Measurements from ENCODE around the gene GP1BB. TPM values are rescaled to one million over a fixed set of nuclear protein-coding genes. Genes with fewer than 3 reads are reported as not detected.

GP1BB gene
- total RNA-seq, 1 experiment from 2014 or later: 3.6 TPM

DNA sequence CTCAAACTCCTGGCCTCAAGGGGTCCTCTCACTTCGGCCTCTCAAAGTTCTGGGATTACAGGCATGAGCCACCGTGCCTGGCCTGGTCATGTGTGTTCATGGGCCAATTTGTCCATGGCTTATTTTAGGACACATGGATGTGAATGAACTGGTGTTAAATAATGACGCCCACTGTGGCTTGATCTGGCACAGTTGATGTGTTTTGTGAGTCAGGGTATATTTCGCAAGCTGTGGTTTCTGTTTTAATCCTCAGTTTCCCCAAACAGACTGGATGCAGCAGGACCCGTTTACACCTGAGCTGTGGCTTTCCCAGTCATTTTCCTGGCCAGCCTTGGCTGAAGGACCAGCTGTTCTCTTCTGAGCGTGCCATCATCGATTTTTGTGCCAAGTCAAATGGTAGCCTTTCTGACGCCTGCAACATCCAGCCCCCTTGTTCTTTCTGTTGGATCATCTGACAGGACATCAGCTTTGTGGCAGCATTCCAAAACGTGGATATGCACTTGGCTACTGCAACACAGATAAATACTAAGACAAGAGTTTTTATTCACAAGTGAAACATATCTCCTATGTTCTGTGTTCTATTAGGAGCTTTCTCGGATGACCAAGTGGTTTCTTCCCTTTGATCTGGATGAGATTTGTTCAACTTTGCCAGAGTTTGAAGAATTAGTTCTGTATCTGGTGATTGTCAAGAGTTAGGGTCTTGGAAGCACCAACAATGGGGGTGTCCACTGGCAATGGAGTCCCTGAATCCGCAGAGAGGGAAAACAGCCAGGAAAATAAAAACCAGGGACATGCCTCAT lies 49.0 kb upstream of the GP1BB start:
- H3K9me3 ChIP-seq (ENCODE audit: control insufficient read depth, insufficient read depth, low read depth, low read length): no peaks in the 10 kb centered on the region
- CTCF ChIA-PET: no interaction called here
- H3K27me3 ChIP-seq (ENCODE audit: control insufficient read depth, insufficient read depth, low read length): no peaks in the 10 kb centered on the region
- intact Hi-C loops (cut with micrococcal nuclease; ENCODE audit: unreplicated experiment) (no loop called here), in situ Hi-C loops (cut with HindIII; ENCODE audit: low pct_unique_long_range_greater_than_20kb, low sequenced_read_pairs) (no loop called here)
- H3K27ac ChIP-seq (ENCODE audit: low read length): no peak overlapping the region
- no peak for ATAC-seq
- TF ChIP-seq SIN3A (IDR thresholded peaks at IDR 0.05; ENCODE audit: borderline replicate concordance, insufficient read depth, low read depth, low read length): no peak
- no peaks in the 10 kb centered on the region for H3K36me3 ChIP-seq (ENCODE audit: control insufficient read depth, insufficient read depth, low read length)
- POLR2A ChIA-PET: no interaction called here
- no peak overlapping the region for H3K4me3 ChIP-seq (ENCODE audit: low read depth in 2 of 2, low read length in 2 of 2)
- H3K4me1 ChIP-seq (ENCODE audit: control insufficient read depth, insufficient read depth, low read length): no peaks in the 10 kb centered on the region
- BruUV-seq (replicated peaks): no TSS peak
- DNase-seq (ENCODE audit: low read depth, low spot score): no peak

GRCh38 chr22:19674929-19675253 lies 48.4 kb upstream of the GP1BB start:
- TF ChIP-seq POLR2AphosphoS5 (IDR thresholded peaks at IDR 0.05; ENCODE audit: low read depth, low read length) (no peak), CTCF (IDR thresholded peaks at IDR 0.05) (no peak), SIN3A (IDR thresholded peaks at IDR 0.05; ENCODE audit: borderline replicate concordance, insufficient read depth, low read depth, low read length) (no peak), TCF7L2 (IDR thresholded peaks at IDR 0.05; ENCODE audit: low read depth, low read length) (no peak)
- TF ChIP-seq, protein P1, sequence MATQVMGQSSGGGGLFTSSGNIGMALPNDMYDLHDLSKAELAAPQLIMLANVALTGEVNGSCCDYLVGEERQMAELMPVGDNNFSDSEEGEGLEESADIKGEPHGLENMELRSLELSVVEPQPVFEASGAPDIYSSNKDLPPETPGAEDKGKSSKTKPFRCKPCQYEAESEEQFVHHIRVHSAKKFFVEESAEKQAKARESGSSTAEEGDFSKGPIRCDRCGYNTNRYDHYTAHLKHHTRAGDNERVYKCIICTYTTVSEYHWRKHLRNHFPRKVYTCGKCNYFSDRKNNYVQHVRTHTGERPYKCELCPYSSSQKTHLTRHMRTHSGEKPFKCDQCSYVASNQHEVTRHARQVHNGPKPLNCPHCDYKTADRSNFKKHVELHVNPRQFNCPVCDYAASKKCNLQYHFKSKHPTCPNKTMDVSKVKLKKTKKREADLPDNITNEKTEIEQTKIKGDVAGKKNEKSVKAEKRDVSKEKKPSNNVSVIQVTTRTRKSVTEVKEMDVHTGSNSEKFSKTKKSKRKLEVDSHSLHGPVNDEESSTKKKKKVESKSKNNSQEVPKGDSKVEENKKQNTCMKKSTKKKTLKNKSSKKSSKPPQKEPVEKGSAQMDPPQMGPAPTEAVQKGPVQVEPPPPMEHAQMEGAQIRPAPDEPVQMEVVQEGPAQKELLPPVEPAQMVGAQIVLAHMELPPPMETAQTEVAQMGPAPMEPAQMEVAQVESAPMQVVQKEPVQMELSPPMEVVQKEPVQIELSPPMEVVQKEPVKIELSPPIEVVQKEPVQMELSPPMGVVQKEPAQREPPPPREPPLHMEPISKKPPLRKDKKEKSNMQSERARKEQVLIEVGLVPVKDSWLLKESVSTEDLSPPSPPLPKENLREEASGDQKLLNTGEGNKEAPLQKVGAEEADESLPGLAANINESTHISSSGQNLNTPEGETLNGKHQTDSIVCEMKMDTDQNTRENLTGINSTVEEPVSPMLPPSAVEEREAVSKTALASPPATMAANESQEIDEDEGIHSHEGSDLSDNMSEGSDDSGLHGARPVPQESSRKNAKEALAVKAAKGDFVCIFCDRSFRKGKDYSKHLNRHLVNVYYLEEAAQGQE (IDR thresholded peaks at IDR 0.05; ENCODE audit: insufficient read depth in 1 of 2, low read depth in 2 of 2, low read length in 1 of 2): no peak
- CTCF ChIA-PET: no interaction called here
- Histone ChIP-seq H3K4me1 (ENCODE audit: control insufficient read depth, insufficient read depth, low read length) (no peaks in the 10 kb centered on the region), H3K36me3 (ENCODE audit: control insufficient read depth, insufficient read depth, low read length) (no peaks in the 10 kb centered on the region), H3K4me3 (ENCODE audit: low read depth in 2 of 2, low read length in 2 of 2) (no peak overlapping the region), H3K27ac (ENCODE audit: low read length) (no peak overlapping the region), H3K9me3 (ENCODE audit: control insufficient read depth, insufficient read depth, low read depth, low read length) (no peaks in the 10 kb centered on the region), H3K27me3 (ENCODE audit: control insufficient read depth, insufficient read depth, low read length) (no peaks in the 10 kb centered on the region)
- DNase-seq (ENCODE audit: low read depth, low spot score) (no peak), ATAC-seq (no peak)
- in situ Hi-C loops (cut with HindIII; ENCODE audit: low pct_unique_long_range_greater_than_20kb, low sequenced_read_pairs) (no loop called here), intact Hi-C loops (cut with micrococcal nuclease; ENCODE audit: unreplicated experiment) (no loop called here)
- BruUV-seq (replicated peaks): no TSS peak
- POLR2A ChIA-PET: no interaction called here

DNA sequence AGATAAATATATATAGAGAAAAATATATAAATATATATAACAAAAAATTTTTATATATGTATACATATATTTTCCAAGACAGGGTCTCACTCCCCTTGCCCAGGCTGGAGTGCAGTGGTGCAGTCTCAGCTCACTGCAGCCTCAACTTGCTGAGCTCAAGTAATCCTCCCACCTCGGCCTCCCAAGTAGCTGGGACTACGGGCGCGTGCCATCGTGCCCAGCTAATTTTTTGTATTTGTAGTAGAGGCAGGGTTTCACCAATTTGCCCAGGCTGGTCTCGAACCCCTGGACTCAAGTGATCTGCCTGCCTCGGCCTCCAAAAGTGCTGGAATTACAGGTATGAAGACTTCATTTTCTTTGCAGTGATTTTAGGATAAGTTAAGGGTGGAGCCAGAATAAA lies 47.9 kb upstream of the GP1BB start:
- Histone ChIP-seq H3K27ac (ENCODE audit: low read length) (no peak overlapping the region), H3K4me1 (ENCODE audit: control insufficient read depth, insufficient read depth, low read length) (no peaks in the 10 kb centered on the region), H3K4me3 (ENCODE audit: low read depth in 2 of 2, low read length in 2 of 2) (no peak overlapping the region), H3K36me3 (ENCODE audit: control insufficient read depth, insufficient read depth, low read length) (no peaks in the 10 kb centered on the region), H3K9me3 (ENCODE audit: control insufficient read depth, insufficient read depth, low read depth, low read length) (no peaks in the 10 kb centered on the region), H3K27me3 (ENCODE audit: control insufficient read depth, insufficient read depth, low read length) (no peaks in the 10 kb centered on the region)
- in situ Hi-C loops (cut with HindIII; ENCODE audit: low pct_unique_long_range_greater_than_20kb, low sequenced_read_pairs): no loop called here
- POLR2A ChIA-PET: no interaction called here
- intact Hi-C loops (cut with micrococcal nuclease; ENCODE audit: unreplicated experiment): no loop called here
- no TSS peak for BruUV-seq (replicated peaks)
- CTCF ChIA-PET: no interaction called here
- ATAC-seq (no peak), DNase-seq (ENCODE audit: low read depth, low spot score) (no peak)
- TF ChIP-seq, protein P1 (IDR thresholded peaks at IDR 0.05; ENCODE audit: insufficient read depth in 1 of 2, low read depth in 2 of 2, low read length in 1 of 2): no peak
- TF ChIP-seq CTCF (IDR thresholded peaks at IDR 0.05) (no peak), SIN3A (IDR thresholded peaks at IDR 0.05; ENCODE audit: borderline replicate concordance, insufficient read depth, low read depth, low read length) (no peak), POLR2AphosphoS5 (IDR thresholded peaks at IDR 0.05; ENCODE audit: low read depth, low read length) (no peak), TCF7L2 (IDR thresholded peaks at IDR 0.05; ENCODE audit: low read depth, low read length) (no peak)
